Left renal pelvis (tissue), 4 donors: ENCODE results near the gene ACSL4. TPM values are rescaled to one million over a fixed set of nuclear protein-coding genes. Genes with fewer than 3 reads are reported as not detected.
A peak's percentile ranks its signal among the peaks of the same experiment; 100 is the strongest.
"Not testable (repeated sequence)": the region's sequence is repeated elsewhere in the genome, so short reads cannot be mapped to it uniquely, and the experiment has no call there.

Source experiments
- DNase-seq, 4 donors: peaks; one replicate each; pipeline ENCODE4 v3.0.0-alpha.2; 2013; ENCODE audit warnings: low read depth in 4 of 4, low spot score in 3 of 4
- polyA plus RNA-seq, 4 donors: library from polyadenylated mRNA; unstranded; fragments of 120-200 nt; gene quantifications; one replicate each; pipeline ENCODE4 v1.2.1, GENCODE V29; 2013; ENCODE audit not compliant: insufficient read length in 4 of 4

ACSL4 gene
- 10 to 100 TPM; 16.5 to 71.9 (median 51.5) TPM for polyA plus RNA-seq

- DNase-seq: peak in 3 of 4 donors; percentile 62 to 68 (median 64)
Observed at GRCh38 chrX:109732807-109733612, at the start of gene ACSL4. ACSL4 (minus strand) TSS chrX:109733257; CDS start chrX:109683363, 49,894 bp downstream.

- no peak for DNase-seq
Observed at GRCh38 chrX:109777749-109778148, 44.7 kb upstream of the ACSL4 start.

- no peak for DNase-seq
Observed at GRCh38 chrX:109776986-109777385, 43.9 kb upstream of the ACSL4 start.

GRCh38 chrX:109776432-109776831 is 43.4 kb upstream of the ACSL4 start:
- no peak for DNase-seq

GRCh38 chrX:109775386-109775785 is 42.3 kb upstream of the ACSL4 start:
- DNase-seq: no peak

- no peak for DNase-seq
Observed at GRCh38 chrX:109774706-109775105, 41.6 kb upstream of the ACSL4 start.

GRCh38 chrX:109774136-109774535 is 41.1 kb upstream of the ACSL4 start:
- no peak for DNase-seq

- no peak for DNase-seq
Observed at GRCh38 chrX:109773374-109773773, 40.3 kb upstream of the ACSL4 start.

- no peak for DNase-seq
Observed at GRCh38 chrX:109770780-109771179, 37.7 kb upstream of the ACSL4 start.

GRCh38 chrX:109760922-109761250 is 27.8 kb upstream of the ACSL4 start:
- no peak for DNase-seq

GRCh38 chrX:109760209-109760921 is 27.3 kb upstream of the ACSL4 start:
- DNase-seq: no peak

GRCh38 chrX:109753256-109753655 is 20.2 kb upstream of the ACSL4 start:
- no peak for DNase-seq

- DNase-seq: no peak
Observed at GRCh38 chrX:109751698-109752097, 18.6 kb upstream of the ACSL4 start.

GRCh38 chrX:109749207-109749606 is 16.1 kb upstream of the ACSL4 start:
- DNase-seq: no peak

- no peak for DNase-seq
Observed at GRCh38 chrX:109747681-109748080, 14.6 kb upstream of the ACSL4 start.

GRCh38 chrX:109742722-109743121 is 9.7 kb upstream of the ACSL4 start:
- no peak for DNase-seq

GRCh38 chrX:109740896-109741295 is 7.8 kb upstream of the ACSL4 start:
- DNase-seq: not testable (repeated sequence)

GRCh38 chrX:109740433-109740809 is 7.4 kb upstream of the ACSL4 start:
- no peak for DNase-seq

GRCh38 chrX:109739625-109740432 is 6.8 kb upstream of the ACSL4 start:
- DNase-seq: no peak

GRCh38 chrX:109735202-109735744 is 2.2 kb upstream of the ACSL4 start:
- DNase-seq: no peak

GRCh38 chrX:109733613-109734083 is 591 bp upstream of the ACSL4 start:
- DNase-seq: no peak
